BLaER1 treated with 17β-estradiol and CSF1 and Interleukin-3, amounts not matched to agents 10 nM and 100 nM (cell line): ENCODE measurements around the gene RAB8B.
"Not testable (repeated sequence)": the region's sequence is repeated elsewhere in the genome, so short reads cannot be mapped to it uniquely, and the experiment has no call there.

Experiments
- H3K27ac ChIP-seq, 11 experiments: shearing (Covaris generic); formaldehyde crosslinking; 2 replicates each; pipeline ENCODE4 v1.8.1; 2022
- H3K27me3 ChIP-seq, 11 experiments: shearing (Covaris generic); formaldehyde crosslinking; 2 replicates each; pipeline ENCODE4 v1.8.1; 2022
- H3K36me3 ChIP-seq, 11 experiments: shearing (Covaris generic); formaldehyde crosslinking; 2 replicates each; pipeline ENCODE4 v1.8.1; 2022
- H3K4me1 ChIP-seq, 10 experiments: shearing (Covaris generic); formaldehyde crosslinking; 2 replicates each; pipeline ENCODE4 v1.8.1; 2022
- H3K4me2 ChIP-seq, 11 experiments: shearing (Covaris generic); formaldehyde crosslinking; 2 replicates each; pipeline ENCODE4 v1.8.1; 2022
- H3K4me3 ChIP-seq, 10 experiments: shearing (Covaris generic); formaldehyde crosslinking; 2 replicates each; pipeline ENCODE4 v1.8.1; 2022
- H3K9ac ChIP-seq, 11 experiments: shearing (Covaris generic); formaldehyde crosslinking; 2 replicates each; pipeline ENCODE4 v1.8.1; 2022
- H3K9me3 ChIP-seq, 11 experiments: shearing (Covaris generic); formaldehyde crosslinking; replicated peaks in 1 of 11; 2 replicates each; pipeline ENCODE4 v1.8.1; 2022
- H4K20me1 ChIP-seq, 11 experiments: shearing (Covaris generic); formaldehyde crosslinking; 2 replicates each; pipeline ENCODE4 v1.8.1; 2022
- Cebpa-rat ChIP-seq, 11 experiments: shearing (Covaris generic); IDR thresholded peaks; 2 replicates each; pipeline ENCODE4 v1.8.1; 2022

RAB8B gene

DNA sequence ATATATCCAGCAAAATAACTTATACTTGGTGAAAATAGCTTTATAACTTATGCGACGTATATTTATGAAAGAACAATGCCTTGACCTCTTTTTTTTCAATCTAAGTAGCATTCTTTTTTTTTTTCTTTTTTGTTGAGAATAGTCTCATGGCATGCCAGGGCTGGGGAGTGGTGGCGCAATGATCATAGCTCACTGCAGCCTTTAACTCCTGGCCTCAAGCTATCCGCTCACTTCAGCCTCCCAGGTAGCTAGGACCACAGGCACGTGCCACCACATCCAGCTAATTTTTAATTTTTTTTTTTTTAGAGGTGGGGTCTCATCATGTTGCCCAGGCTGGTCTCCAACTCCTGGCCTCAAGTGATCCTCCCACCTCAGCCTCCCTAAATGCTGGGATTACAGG is 43.5 kb downstream of the RAB8B start:
- Histone ChIP-seq H3K9me3 (peaks cover 3 to 22% (median 12%) of the 10 kb centered on the region in 11 experiments; a peak in 12 of 22 replicates), H3K27me3 (no peaks in the 10 kb centered on the region), H3K4me2 (peak overlapping the region; percentile 31 to 96 (median 69)), H3K9ac (peak overlapping the region in 4 of 11 experiments; percentile 34 to 65 (median 41); a peak in 3 of 22 replicates), H3K4me1 (peaks cover 30 to 98% (median 48%) of the 10 kb centered on the region in 10 experiments), H3K27ac (peak overlapping the region; percentile 56 to 77 (median 68)), H4K20me1 (peaks cover 0 to 24% (median 0%) of the 10 kb centered on the region in 11 experiments; a peak in 5 of 22 replicates), H3K4me3 (peak overlapping the region in 1 of 10 experiments; percentile 1; a peak in 1 of 20 replicates), H3K36me3 (peaks cover 0 to 43% (median 11%) of the 10 kb centered on the region in 11 experiments; a peak in 17 of 22 replicates)
- no peak for TF ChIP-seq Cebpa-rat (IDR thresholded peaks at IDR 0.05)

DNA sequence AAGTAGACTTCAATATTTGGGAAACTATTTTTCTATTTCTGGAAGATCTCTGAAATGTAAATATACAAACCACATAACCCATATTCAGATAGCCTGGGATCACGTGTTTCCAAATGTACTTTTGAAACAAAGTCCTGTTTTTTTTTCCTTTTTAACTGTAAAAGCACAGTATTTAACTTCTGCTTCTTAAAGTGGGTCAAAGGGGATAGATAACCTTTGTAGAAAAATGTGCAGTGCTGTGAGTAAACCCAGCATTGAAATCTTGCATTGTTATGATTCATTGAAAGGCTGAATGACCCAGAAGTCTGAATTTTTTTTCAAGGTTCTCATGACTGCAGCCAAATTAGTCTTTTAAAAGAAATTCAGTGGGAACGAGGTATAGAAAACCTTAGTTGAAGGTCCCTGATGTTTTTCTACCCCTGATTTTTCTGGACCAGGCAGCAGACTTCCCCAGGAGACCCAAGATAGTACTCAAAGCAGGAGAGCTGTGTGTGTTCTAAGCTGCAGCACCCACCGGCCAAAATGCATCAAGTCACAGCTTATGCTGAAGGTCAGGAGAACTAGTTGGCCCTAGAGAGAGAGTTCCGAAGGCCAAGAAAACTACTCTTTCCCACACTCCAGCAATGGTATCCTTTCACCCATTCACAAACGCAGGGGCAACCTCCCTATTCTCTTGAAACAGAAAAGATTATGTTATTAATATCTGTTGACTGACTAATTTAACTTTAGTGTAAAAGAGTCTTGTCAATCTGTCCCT is 44.4 kb downstream of the RAB8B start:
- Histone ChIP-seq H4K20me1 (peaks cover 0 to 17% (median 0%) of the 10 kb centered on the region in 11 experiments; a peak in 4 of 22 replicates), H3K4me1 (peaks cover 39 to 98% (median 53%) of the 10 kb centered on the region in 10 experiments), H3K36me3 (peaks cover 0 to 41% (median 11%) of the 10 kb centered on the region in 11 experiments; a peak in 17 of 22 replicates), H3K9ac (peak overlapping the region in 10 of 11 experiments; percentile 9 to 72 (median 34); a peak in 13 of 22 replicates), H3K9me3 (peaks cover 5 to 24% (median 13%) of the 10 kb centered on the region in 11 experiments; a peak in 12 of 22 replicates), H3K4me2 (peak overlapping the region; percentile 31 to 96 (median 67); a peak in 21 of 22 replicates), H3K27ac (peak overlapping the region; percentile 12 to 77 (median 68)), H3K27me3 (no peaks in the 10 kb centered on the region), H3K4me3 (peak overlapping the region in 2 of 10 experiments; percentile 14 to 16; a peak in 1 of 20 replicates)
- no peak for TF ChIP-seq Cebpa-rat (IDR thresholded peaks at IDR 0.05)

DNA sequence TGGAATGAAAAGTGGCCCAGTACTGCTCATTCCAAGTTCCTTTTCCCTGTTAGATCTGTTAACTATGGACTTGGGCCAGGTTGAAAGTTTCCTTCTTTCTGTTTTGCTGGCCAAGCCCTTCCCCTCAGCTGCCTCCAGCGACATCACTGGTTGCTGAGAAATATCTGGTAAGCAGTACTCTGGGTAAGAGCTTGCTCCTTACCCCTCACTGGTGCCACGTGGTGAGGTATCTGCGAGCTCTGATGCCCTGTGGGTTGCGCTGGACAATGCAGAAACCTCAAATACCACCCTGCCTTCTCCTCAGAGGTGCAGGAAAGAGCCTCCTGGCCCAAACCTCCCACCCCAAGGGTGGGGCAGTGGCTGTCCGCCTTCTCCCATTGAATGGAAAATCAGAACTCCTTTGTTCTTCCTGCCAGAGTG is 45.1 kb downstream of the RAB8B start:
- no peaks in the 10 kb centered on the region for H3K27me3 ChIP-seq
- peaks cover 45 to 98% (median 59%) of the 10 kb centered on the region in 10 experiments for H3K4me1 ChIP-seq
- H3K4me3 ChIP-seq, result peak overlapping the region in 2 of 10 experiments; percentile 11 to 16; a peak in 1 of 20 replicates
- H3K4me2 ChIP-seq, result peak overlapping the region; percentile 10 to 96 (median 67); a peak in 16 of 22 replicates
- H4K20me1 ChIP-seq, result peaks cover 0 to 18% (median 0%) of the 10 kb centered on the region in 11 experiments; a peak in 4 of 22 replicates
- peak overlapping the region; percentile 38 to 77 (median 68); a peak in 19 of 22 replicates for H3K27ac ChIP-seq
- TF ChIP-seq Cebpa-rat (IDR thresholded peaks at IDR 0.05), result no peak
- peaks cover 5 to 24% (median 13%) of the 10 kb centered on the region in 11 experiments; a peak in 12 of 22 replicates for H3K9me3 ChIP-seq
- peaks cover 0 to 36% (median 9%) of the 10 kb centered on the region in 11 experiments; a peak in 16 of 22 replicates for H3K36me3 ChIP-seq
- peak overlapping the region in 5 of 11 experiments; percentile 24 to 72 (median 53); a peak in 7 of 22 replicates for H3K9ac ChIP-seq

DNA sequence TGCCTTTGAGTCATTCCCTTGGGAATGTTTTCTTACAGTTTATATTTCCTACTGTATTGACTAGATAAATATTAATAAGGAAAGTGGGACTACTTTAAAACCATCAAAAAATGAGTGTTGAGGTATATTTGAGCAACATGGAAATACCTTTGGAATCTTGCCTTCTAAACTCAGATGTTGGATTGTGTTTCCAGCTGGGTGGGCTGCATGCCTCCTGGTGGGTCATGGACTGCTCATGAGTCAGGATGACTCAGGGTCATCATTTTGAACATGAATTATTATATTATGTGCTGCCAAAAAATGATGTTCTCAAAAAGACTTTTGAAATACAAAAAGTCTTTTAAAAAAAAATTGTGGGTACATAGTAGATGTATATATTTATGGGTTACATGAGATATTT is 46.9 kb downstream of the RAB8B start:
- Histone ChIP-seq H3K36me3 (peaks cover 0 to 39% (median 18%) of the 10 kb centered on the region in 11 experiments; a peak in 18 of 22 replicates), H3K4me3 (no peak overlapping the region), H3K27ac (peak overlapping the region in 1 of 11 experiments; percentile 3; a peak in 1 of 22 replicates), H3K9ac (no peak overlapping the region), H3K4me2 (peak overlapping the region in 4 of 11 experiments; percentile 10 to 76 (median 52); a peak in 5 of 22 replicates), H3K27me3 (no peaks in the 10 kb centered on the region), H3K9me3 (peaks cover 5 to 30% (median 21%) of the 10 kb centered on the region in 11 experiments; a peak in 18 of 22 replicates), H4K20me1 (peaks cover 0 to 29% (median 0%) of the 10 kb centered on the region in 11 experiments; a peak in 5 of 22 replicates), H3K4me1 (peaks cover 46 to 98% (median 63%) of the 10 kb centered on the region in 10 experiments)
- no peak for TF ChIP-seq Cebpa-rat (IDR thresholded peaks at IDR 0.05)

DNA sequence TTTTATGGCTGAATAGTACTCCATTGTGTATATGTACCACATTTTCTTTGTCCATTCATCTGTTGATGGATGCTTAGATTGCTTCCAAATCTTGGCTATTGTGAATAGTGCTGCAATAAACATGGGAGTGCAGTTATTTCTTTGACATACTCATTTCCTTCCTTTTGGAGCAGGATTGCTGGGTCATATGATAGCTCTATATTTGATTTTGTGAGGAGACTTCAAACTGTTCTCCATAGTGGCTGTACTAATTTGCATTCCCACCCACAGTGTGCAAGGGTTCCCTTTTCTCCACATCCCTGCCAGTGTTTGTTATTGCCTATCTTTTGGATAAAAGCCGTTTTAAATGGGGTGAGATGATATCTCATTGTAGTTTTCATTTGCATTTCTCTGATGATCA is 47.7 kb downstream of the RAB8B start:
- peaks cover 7 to 48% (median 26%) of the 10 kb centered on the region in 11 experiments; a peak in 21 of 22 replicates for H3K36me3 ChIP-seq
- H4K20me1 ChIP-seq, result peaks cover 0 to 29% (median 0%) of the 10 kb centered on the region in 11 experiments; a peak in 5 of 22 replicates
- H3K4me2 ChIP-seq, result peak overlapping the region in 5 of 11 experiments; percentile 2 to 76 (median 64); a peak in 8 of 22 replicates
- H3K4me3 ChIP-seq, result 0 out of 20 replicates have a peak overlapping the region, but pooled peaks of 1 of the 10 experiments have one; percentile 3
- H3K9me3 ChIP-seq, result peaks cover 11 to 38% (median 29%) of the 10 kb centered on the region in 11 experiments; a peak in 20 of 22 replicates
- H3K9ac ChIP-seq, H3K27me3 ChIP-seq: not testable (repeated sequence)
- H3K4me1 ChIP-seq, result peaks cover 40 to 92% (median 56%) of the 10 kb centered on the region in 10 experiments
- peak overlapping the region in 2 of 11 experiments; percentile 26 to 32; a peak in 4 of 22 replicates for H3K27ac ChIP-seq

DNA sequence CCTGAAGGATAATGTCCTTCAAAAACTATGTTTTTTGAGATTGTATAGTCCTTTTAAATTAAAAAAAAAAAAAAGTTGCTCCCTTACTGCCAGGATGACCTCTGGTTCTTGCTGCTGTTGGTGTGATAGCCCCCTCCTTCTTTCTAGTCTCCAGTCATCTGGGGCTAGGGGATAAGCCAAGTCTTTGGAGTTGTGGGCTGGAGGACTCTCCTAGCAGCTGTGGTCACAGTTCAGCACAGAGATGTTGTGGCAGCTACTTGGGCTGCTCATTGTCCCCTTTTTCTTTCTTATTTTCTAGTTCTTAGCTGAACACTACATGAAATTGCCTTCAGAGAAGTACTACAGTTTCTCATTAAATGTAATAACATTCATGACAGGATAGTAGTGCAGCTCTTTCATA is 48.8 kb downstream of the RAB8B start:
- Histone ChIP-seq H3K9ac (no peak overlapping the region), H3K36me3 (peaks cover 15 to 58% (median 35%) of the 10 kb centered on the region in 11 experiments), H3K4me2 (peak overlapping the region; percentile 29 to 76 (median 61); a peak in 15 of 22 replicates), H3K27ac (peak overlapping the region in 7 of 11 experiments; percentile 11 to 65 (median 23); a peak in 9 of 22 replicates), H3K9me3 (peaks cover 21 to 49% (median 40%) of the 10 kb centered on the region in 11 experiments), H3K27me3 (no peaks in the 10 kb centered on the region), H4K20me1 (peaks cover 0 to 29% (median 0%) of the 10 kb centered on the region in 11 experiments; a peak in 5 of 22 replicates), H3K4me1 (peaks cover 29 to 84% (median 46%) of the 10 kb centered on the region in 10 experiments), H3K4me3 (no peak overlapping the region)
- no peak for TF ChIP-seq Cebpa-rat (IDR thresholded peaks at IDR 0.05)

DNA sequence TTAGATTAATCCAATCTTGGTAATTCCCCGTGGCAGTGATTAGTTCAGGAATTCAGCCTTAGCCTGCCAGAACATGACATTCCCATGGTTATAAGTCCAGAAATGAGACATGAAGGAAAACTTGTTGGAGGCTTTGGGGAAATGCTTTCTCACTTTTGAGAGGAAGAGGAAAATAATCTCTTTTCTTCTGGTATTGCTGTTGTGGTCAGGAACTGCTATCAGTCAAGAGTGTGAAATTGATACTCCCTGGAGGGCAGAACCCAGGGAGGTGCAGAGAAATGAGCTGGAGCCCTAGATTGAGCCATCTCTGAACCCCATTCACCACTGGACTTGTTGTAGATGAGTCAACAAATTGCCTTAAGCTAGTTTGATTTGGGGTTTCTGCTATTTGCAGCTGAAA is 49.4 kb downstream of the RAB8B start:
- peaks cover 22 to 65% (median 41%) of the 10 kb centered on the region in 11 experiments for H3K36me3 ChIP-seq
- H4K20me1 ChIP-seq, result peaks cover 0 to 29% (median 0%) of the 10 kb centered on the region in 11 experiments; a peak in 6 of 22 replicates
- H3K4me2 ChIP-seq, result peak overlapping the region; percentile 40 to 78 (median 67)
- peak overlapping the region in 2 of 11 experiments; percentile 2 to 38; a peak in 2 of 22 replicates for H3K9ac ChIP-seq
- H3K9me3 ChIP-seq, result peaks cover 28 to 55% (median 46%) of the 10 kb centered on the region in 11 experiments
- H3K27me3 ChIP-seq, result no peaks in the 10 kb centered on the region
- peak overlapping the region in 10 of 11 experiments; percentile 11 to 53 (median 39); a peak in 16 of 22 replicates for H3K27ac ChIP-seq
- H3K4me3 ChIP-seq, result no peak overlapping the region
- H3K4me1 ChIP-seq, result peaks cover 27 to 84% (median 41%) of the 10 kb centered on the region in 10 experiments
- TF ChIP-seq Cebpa-rat (IDR thresholded peaks at IDR 0.05), result peak in 1 of 11 experiments; percentile 48; a peak in 1 of 22 replicates

DNA sequence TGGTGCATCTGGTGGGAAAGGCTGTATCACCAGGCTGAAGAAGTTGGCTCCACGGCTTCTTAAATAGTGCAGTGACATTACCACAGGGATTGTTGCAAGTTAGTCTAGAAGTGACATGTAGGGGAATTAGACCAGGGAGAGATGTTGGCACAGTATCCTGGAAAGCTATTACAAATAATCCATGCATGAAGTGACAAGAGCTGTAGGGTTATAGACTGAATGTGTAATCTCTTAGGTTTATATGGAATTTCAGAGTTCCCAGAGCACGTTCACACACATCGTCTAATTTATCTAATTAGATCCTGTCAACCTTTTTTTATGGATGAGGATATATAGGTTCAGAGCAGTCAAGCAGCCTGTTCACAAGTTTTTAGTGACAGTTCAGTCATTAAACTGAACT is 50.7 kb downstream of the RAB8B start:
- TF ChIP-seq Cebpa-rat (IDR thresholded peaks at IDR 0.05), result no peak
- H3K9ac ChIP-seq, result no peak overlapping the region
- H3K27me3 ChIP-seq, result no peaks in the 10 kb centered on the region
- H3K9me3 ChIP-seq, result peaks cover 32 to 59% (median 47%) of the 10 kb centered on the region in 11 experiments
- no peak overlapping the region for H3K4me3 ChIP-seq
- H4K20me1 ChIP-seq, result peaks cover 0 to 27% (median 0%) of the 10 kb centered on the region in 11 experiments; a peak in 7 of 22 replicates
- peaks cover 16 to 84% (median 31%) of the 10 kb centered on the region in 10 experiments for H3K4me1 ChIP-seq
- H3K36me3 ChIP-seq, result peaks cover 27 to 69% (median 48%) of the 10 kb centered on the region in 11 experiments
- H3K4me2 ChIP-seq, result peak overlapping the region in 3 of 11 experiments; percentile 64 to 76 (median 67); a peak in 6 of 22 replicates
- H3K27ac ChIP-seq, result no peak overlapping the region
